ENCODE data around the gene RCCD1. TPM values are rescaled to one million over a fixed set of nuclear protein-coding genes. Genes with fewer than 3 reads are reported as not detected.

Gene RCCD1
- total and polyA plus RNA-seq, 2 donors (not counting 3 experiments of a cell fraction or from before 2014, with no cell fraction given): 8.8 to 15.3 TPM

DNA sequence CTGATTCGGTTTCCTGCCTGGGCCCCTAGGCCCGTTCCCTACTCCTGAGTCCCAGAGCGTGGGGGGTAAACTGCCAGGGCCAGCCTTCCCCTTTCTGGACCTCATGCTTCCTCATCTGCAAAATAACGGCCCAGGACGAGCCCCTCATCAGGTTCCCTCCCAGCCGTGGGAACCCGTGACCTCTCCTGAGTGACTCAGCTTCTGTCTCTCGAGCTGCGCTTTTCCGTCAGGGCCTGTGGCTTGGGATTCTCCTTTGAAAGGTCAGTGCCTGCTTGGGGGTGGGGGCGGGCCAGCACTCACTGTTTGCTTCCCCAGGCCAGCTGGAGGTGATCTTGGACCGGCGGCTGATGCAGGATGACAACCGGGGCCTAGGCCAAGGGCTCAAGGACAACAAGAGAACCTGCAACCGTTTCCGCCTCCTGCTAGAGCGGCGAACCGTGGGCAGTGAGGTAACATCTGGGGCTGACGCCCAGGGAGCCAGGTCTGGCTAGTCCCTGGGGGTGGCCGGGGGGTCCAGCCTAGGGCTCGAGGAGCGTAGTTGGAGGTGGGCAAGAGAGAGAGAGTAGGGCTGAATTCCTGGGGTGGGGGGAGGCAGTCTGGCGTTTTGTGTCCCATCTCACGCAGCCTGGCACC, 38.8 kb upstream of the RCCD1 start:
- no peaks in the 10 kb centered on the region for H3K4me1 ChIP-seq (ENCODE audit: control insufficient read depth, extremely low read depth, insufficient read depth, low read length)
- no peak for FAIRE-seq

More for the DNA sequence above, 38.8 kb upstream of the RCCD1 start:
- no peak for TF ChIP-seq GATA2 (IDR thresholded peaks at IDR 0.05; ENCODE audit: insufficient read depth, insufficient read length, low read depth, low read length)
- TF ChIP-seq POLR2AphosphoS5 (IDR thresholded peaks at IDR 0.05; ENCODE audit: insufficient read depth, low read depth, low read length): no peak
- no peak for TF ChIP-seq POLR2A (IDR thresholded peaks at IDR 0.05; ENCODE audit: low read depth, low read length)
- TF ChIP-seq, protein P1, sequence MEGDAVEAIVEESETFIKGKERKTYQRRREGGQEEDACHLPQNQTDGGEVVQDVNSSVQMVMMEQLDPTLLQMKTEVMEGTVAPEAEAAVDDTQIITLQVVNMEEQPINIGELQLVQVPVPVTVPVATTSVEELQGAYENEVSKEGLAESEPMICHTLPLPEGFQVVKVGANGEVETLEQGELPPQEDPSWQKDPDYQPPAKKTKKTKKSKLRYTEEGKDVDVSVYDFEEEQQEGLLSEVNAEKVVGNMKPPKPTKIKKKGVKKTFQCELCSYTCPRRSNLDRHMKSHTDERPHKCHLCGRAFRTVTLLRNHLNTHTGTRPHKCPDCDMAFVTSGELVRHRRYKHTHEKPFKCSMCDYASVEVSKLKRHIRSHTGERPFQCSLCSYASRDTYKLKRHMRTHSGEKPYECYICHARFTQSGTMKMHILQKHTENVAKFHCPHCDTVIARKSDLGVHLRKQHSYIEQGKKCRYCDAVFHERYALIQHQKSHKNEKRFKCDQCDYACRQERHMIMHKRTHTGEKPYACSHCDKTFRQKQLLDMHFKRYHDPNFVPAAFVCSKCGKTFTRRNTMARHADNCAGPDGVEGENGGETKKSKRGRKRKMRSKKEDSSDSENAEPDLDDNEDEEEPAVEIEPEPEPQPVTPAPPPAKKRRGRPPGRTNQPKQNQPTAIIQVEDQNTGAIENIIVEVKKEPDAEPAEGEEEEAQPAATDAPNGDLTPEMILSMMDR (IDR thresholded peaks at IDR 0.05; ENCODE audit: extremely low read depth in 1 of 2, insufficient read depth in 1 of 2, low read depth in 1 of 2, low read length in 2 of 2): no peak
- no peak for TF ChIP-seq MYC (IDR thresholded peaks at IDR 0.05; ENCODE audit: low read depth, low read length)
- no peak for TF ChIP-seq FOS (IDR thresholded peaks at IDR 0.05; ENCODE audit: borderline replicate concordance, insufficient read depth, low read length)
- TF ChIP-seq, protein P2, sequence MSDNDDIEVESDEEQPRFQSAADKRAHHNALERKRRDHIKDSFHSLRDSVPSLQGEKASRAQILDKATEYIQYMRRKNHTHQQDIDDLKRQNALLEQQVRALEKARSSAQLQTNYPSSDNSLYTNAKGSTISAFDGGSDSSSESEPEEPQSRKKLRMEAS (IDR thresholded peaks at IDR 0.05; ENCODE audit: insufficient read depth, insufficient read length): no peak
- TF ChIP-seq EZH2 (IDR thresholded peaks at IDR 0.05; ENCODE audit: borderline replicate concordance, low read depth, low read length, severe bottlenecking): no peak
- no peak for TF ChIP-seq JUN (IDR thresholded peaks at IDR 0.05; ENCODE audit: borderline replicate concordance, insufficient read depth, insufficient read length, low read depth)
- dilution Hi-C loops (cut with MboI; ENCODE audit: extremely low pct_ligation_motif_present, low sequenced_read_pairs): no loop called here
- POLR2A ChIA-PET: no interaction called here
- intact Hi-C loops (cut with micrococcal nuclease): no loop called here
- no peak overlapping the region for H3K4me2 ChIP-seq (ENCODE audit: insufficient read depth, low read length)
- no peaks in the 10 kb centered on the region for H3K9me3 ChIP-seq (replicated peaks; ENCODE audit: control insufficient read depth, insufficient read depth, low read length)
- no TSS peak for BruUV-seq (replicated peaks)
- no peaks in the 10 kb centered on the region for H3K27me3 ChIP-seq (ENCODE audit: control insufficient read depth in 2 of 2, insufficient read depth in 2 of 2, low read length in 2 of 2)
- no peaks in the 10 kb centered on the region for H3K79me2 ChIP-seq (ENCODE audit: control insufficient read depth, insufficient read depth, low read length)
- peaks cover 5 to 67% of the 10 kb centered on the region in 2 experiments for H3K36me3 ChIP-seq (ENCODE audit: control insufficient read depth in 2 of 2, extremely low read depth in 1 of 2, insufficient read depth in 2 of 2, low read length in 2 of 2)
- H4K20me1 ChIP-seq (replicated peaks; ENCODE audit: control insufficient read depth, extremely low read depth, insufficient read depth, low read length): no peaks in the 10 kb centered on the region
- CTCF ChIA-PET: no interaction called here
- H3K9me1 ChIP-seq (replicated peaks; ENCODE audit: control insufficient read depth, extremely low read depth, insufficient read depth, low read length): no peaks in the 10 kb centered on the region
- H2AFZ ChIP-seq (ENCODE audit: low read depth, low read length): no peak overlapping the region
- H3K4me3 ChIP-seq (replicated peaks in 1 of 3; ENCODE audit: insufficient read depth in 1 of 3, low read depth in 1 of 3, low read length in 3 of 3): no peak overlapping the region
- H3K27ac ChIP-seq (ENCODE audit: insufficient read depth, low read depth, low read length): no peak overlapping the region
- no peak overlapping the region for H3K9ac ChIP-seq (replicated peaks; ENCODE audit: extremely low read depth, insufficient read depth, low read length)
- no peak for DNase-seq (ENCODE audit: low read depth, low spot score)
